GM18861 (cell line): ENCODE results near the gene RUVBL2.

Experiments
- ATAC-seq: cut with Tn5 transposase; IDR thresholded peaks from one replicate; pipeline ENCODE4 v1.9.1; 2021; ENCODE audit not compliant: unreplicated experiment

RUVBL2 gene

DNA sequence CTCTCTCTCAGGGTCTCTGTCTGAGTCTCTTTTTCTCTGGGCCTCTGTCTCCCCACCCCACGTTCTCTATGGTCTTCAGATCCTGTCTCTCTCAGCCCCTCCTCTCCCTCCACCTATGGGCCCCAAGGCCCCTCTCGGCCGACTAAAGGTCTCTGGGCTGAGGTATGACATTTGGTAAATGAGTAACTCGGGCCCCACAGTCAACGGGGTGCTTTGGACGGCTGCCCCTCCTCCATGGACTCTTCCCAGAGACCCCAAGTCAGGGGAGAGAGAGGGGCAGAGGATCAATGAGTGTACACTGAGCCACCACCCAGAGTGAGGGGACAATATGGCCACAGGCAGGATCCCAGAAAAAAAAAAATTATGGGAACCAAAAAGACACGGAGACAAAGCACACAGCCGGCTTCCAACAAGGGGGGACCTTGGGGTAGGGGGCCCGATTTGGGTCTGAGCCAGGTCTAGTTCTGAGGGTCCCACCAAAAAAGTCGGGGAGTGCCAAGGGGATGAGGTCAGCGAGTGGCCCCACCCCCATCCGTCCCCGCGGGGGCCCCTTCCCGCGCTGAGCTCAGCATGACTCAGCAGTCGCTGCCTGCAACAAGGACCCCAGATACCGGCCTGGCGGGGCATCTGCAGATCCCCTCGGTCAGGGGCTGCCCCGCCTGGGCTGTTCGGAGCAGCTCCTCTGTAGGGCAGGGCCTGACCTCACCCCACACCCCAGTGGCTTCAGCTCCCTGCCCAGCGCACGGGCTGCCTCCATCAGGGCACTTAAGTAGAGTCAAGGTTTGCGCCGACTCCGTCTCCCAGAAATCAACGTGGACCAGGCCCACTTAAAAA, 30.1 kb upstream of the RUVBL2 start:
- peak; percentile 28 for ATAC-seq

GRCh38 chr19:48964205-48965039, 29.3 kb upstream of the RUVBL2 start:
- no peak for ATAC-seq

GRCh38 chr19:48965040-48965805, 28.5 kb upstream of the RUVBL2 start, which contains the start of gene FTL:
TSS of gene FTL (plus strand) at chr19:48965309. CDS start at chr19:48965508, 199 bp downstream.
- peak; percentile 44 for ATAC-seq

- ATAC-seq, result no peak
Observed at GRCh38 chr19:48965806-48966540, 27.7 kb upstream of the RUVBL2 start.

- ATAC-seq, result no peak
Observed at GRCh38 chr19:48966541-48967345, 26.9 kb upstream of the RUVBL2 start.

GRCh38 chr19:48967346-48968178, 26.1 kb upstream of the RUVBL2 start:
- ATAC-seq, result no peak

DNA sequence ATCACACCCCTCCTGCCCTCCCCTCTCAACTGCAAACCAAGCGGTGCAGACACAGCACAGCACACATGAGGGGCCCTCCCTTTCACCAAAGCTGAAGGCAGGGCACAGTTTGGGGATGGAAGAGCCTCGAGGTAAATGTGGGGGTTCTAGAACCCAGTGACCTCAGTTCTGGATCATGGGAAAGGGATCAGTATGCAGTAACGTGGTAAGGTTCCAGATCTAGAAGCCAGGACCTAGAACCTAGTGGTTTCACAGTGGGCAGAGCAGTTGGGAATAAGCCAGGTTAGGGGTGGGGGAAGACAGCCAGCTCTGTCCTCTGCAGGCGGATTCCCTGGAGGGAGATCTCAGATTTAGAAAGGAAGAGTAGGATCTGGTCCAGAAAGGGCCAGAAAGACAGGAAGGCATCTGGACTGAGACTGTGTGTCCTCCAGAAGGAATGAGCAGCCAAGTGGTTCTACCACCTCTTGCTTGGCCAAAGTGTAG, 25.5 kb upstream of the RUVBL2 start:
- no peak for ATAC-seq

- no peak for ATAC-seq
Observed at GRCh38 chr19:48968813-48969218, 24.9 kb upstream of the RUVBL2 start.

DNA sequence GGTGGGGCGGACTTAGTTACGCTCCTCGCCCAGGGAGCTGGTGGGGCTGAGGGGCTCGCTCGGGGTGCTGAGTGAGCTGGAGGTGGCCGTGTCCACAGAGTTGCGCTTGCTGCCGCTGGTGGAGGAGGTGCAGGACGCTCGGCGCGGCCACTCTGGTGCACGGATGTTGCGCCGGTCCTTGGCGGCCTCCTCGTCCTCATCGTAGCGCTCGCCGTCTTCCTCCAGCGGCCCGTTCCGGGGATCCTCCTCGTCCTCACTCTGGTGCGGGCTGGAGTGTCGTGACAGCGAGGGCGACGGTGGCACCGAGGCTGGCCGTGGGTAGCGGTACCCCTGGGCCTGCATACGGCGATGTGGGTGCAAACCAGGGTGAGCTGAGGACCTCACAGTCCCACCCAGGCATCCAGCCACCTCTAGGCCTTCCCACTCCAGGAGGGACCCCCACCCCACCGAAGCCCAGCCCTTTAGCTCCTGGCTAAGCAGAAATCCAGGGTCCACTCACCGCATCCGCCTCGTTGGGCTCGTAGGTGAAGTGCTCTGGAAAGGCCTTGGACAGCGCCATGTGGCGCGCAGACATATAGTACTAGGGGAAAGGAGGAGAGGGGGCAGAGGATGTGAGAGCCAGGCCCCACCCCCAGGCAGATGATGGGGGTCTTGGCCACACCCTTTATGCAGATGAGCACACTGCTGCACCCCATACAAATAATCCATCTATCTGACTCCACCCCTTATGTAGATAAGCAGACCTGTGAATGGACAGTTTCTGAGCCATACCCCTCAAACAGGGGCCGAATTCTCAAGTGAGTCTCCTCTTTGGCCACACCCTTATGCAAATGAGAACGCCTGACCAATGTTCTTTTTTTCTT, 24.2 kb upstream of the RUVBL2 start:
- ATAC-seq, result no peak

DNA sequence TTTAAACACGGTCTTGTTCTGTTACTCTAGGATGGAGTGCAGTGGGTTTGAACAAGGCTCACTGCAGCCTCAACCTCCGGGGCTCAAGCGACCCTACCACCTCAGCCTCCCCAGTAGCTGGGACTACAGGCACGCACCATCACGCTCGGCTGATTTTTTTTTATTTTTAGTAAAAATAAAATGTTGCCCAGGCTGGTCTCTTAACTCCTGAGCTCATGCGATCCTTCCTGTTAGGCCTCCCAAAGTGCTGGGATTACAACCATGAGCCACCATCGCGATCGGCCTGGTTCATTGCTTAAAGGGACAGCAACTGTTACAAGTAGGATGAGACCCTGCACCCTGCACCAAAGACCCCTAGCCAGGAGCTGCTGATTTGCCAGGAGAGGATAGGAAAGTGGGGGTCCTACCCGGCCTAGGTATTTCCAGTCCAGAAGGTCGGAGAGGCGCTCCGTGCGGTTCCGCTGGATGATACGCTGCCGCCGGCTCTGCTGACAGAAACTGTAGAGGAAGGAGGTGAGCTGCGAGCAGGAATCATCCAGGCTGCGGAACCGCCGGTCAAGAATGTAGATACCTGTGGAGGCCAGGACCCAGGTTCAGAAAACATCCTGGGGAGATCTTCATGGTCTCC, 23.4 kb upstream of the RUVBL2 start:
- ATAC-seq, result no peak

GRCh38 chr19:48970923-48971395, 22.7 kb upstream of the RUVBL2 start:
- ATAC-seq, result no peak

DNA sequence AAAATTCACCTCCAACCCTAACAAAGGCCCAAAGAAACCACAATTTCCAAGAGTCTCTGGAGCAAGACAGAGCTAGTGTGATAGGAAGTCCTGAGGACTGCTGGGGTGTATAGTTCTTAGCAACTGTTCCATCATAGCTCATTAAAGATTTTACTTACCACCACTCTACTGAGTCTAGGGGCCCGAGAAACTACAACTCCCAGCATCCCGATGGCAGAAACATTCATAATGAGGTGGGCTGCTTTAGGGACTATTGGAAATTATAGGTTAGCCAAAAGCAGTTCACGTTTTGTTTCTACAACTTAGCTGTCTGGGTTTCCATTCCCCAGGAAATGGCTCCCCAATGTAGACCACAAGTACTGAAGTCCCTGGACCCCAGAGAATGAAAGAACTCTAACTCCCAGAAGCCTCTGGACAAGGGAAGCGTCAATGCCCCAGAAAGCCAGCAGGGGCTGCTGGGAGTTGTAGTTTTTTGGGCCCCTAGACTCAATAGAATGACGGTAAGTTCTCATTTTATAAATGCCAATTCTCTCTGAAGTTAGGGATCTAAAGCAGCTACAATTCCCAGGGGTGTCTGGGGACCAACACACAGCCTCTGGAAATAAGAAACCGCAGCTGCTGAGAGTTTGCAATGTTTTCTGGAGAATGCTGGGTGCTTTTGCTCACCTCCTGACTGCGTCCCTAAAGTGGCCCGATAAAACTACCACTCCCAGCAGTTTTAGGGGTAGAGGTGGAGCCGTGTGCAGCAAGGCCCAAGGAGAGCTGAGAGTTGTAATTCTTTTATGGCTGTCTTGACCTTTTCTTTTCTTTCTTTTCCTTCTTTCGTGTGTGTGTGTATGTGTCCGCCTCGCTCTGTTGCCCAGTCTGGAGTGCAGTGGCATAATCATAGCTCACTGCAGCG, 17.5 kb upstream of the RUVBL2 start:
- no peak for ATAC-seq

GRCh38 chr19:48977061-48977460, 16.6 kb upstream of the RUVBL2 start:
- ATAC-seq, result no peak

DNA sequence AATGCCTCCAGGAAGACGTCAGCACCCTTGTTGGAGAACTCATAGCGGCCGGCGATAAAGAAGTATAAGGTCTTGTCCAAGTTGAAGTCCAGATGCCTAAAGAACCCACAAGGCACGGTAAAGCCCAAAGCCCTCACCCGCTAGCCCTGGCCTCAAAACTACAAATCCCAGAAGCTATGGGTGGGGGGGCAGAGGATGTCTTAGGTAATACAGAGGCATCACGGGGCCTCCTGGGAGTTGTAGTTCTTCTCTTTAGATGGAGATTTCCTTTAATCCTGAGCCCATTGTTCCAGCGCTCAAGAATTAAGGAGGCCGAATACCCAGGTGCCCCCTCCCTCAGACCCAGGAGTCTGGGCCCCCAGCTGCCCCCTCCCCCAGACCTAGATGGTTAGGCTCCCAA, 11.4 kb upstream of the RUVBL2 start:
- ATAC-seq, result no peak

DNA sequence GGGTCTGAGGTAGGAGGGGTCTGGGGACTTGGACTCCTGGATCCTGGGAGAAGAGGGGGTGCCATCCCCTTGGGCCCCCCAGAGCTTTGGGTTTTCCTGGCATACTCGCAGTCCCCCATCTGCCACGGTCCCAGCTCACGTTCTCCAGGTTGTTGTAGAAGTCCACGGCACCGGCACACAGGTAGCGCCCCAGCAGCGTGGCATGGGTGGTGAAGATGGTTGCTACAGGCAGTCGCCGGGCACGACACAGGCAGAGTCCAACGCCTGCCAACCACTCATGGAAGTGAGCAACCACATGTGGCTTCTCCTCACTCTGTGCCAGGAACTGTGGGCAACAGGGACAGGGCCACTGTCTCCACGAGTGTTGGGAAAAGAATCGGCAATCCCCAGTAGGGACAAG, 8.0 kb upstream of the RUVBL2 start:
- no peak for ATAC-seq

DNA sequence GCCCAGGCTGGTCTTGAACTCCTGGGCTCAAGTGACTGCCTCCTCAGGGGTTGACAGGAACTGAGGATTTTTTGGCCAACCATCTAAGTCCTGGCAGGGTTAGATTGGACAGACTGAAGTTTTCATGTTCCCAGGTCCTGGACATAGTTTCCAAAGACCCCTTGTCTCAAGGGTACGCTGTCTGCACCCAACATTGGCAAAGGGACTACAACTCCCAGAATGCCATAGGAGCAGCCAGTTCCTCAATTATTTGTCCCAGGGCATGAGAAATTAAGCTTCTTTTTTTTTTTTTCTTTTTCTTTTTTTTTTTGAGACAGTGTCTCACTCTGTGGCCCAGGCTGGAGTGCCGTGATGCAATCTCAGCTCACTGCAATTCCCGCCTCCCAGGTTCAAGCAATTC, 7.5 kb upstream of the RUVBL2 start:
- no peak for ATAC-seq
